Stomach smooth muscle (tissue), 2 donors: Measurements from ENCODE around the gene PIGU.
A peak's percentile ranks its signal among the peaks of the same experiment; 100 is the strongest.

Experiments used
- H3K27ac ChIP-seq: one replicate; pipeline ENCODE4 v1.7.0; 2013; ENCODE audit warnings: mild to moderate bottlenecking, low read length, inconsistent platforms
- H3K27me3 ChIP-seq, 2 donors: one replicate each; pipeline ENCODE4 v1.7.0; 2013; ENCODE audit warnings: low read length in 2 of 2; ENCODE audit not compliant: insufficient read depth in 2 of 2, control insufficient read depth in 1 of 2
- H3K36me3 ChIP-seq, 2 donors: one replicate each; pipeline ENCODE4 v1.7.0; 2013; ENCODE audit warnings: low read length in 2 of 2; ENCODE audit not compliant: control insufficient read depth in 2 of 2, insufficient read depth in 2 of 2
- H3K4me1 ChIP-seq: one replicate; pipeline ENCODE4 v1.7.0; 2013; ENCODE audit warnings: low read length; ENCODE audit not compliant: control insufficient read depth, insufficient read depth
- H3K4me3 ChIP-seq, 2 donors: one replicate each; pipeline ENCODE4 v1.7.0; 2013; ENCODE audit warnings: low read length in 2 of 2
- H3K9ac ChIP-seq, 2 donors: one replicate each; pipeline ENCODE4 v1.7.0; 2013; ENCODE audit warnings: low read length in 2 of 2, mild to moderate bottlenecking in 1 of 2
- H3K9me3 ChIP-seq, 2 donors: one replicate each; pipeline ENCODE4 v1.7.0; 2013; ENCODE audit warnings: low read length in 2 of 2; ENCODE audit not compliant: control insufficient read depth in 2 of 2
- donor health status: healthy.
- donor health status: Pancreatic carcinoma.

PIGU gene

GRCh38 chr20:34632870-34633452 lies 43.9 kb downstream of the PIGU start:
- H3K27me3 ChIP-seq: no peaks in the 10 kb centered on the region
- H3K9me3 ChIP-seq: no peaks in the 10 kb centered on the region
- no peak overlapping the region for H3K9ac ChIP-seq
- H3K36me3 ChIP-seq: peaks cover 4 to 9% of the 10 kb centered on the region in 2 donors
- no peak overlapping the region for H3K27ac ChIP-seq
- no peak overlapping the region for H3K4me3 ChIP-seq
- peaks cover 1% of the 10 kb centered on the region for H3K4me1 ChIP-seq

GRCh38 chr20:34629904-34630303 lies 47.0 kb downstream of the PIGU start:
- no peak overlapping the region for H3K9ac ChIP-seq
- H3K4me1 ChIP-seq: no peaks in the 10 kb centered on the region
- no peak overlapping the region for H3K27ac ChIP-seq
- no peak overlapping the region for H3K4me3 ChIP-seq
- no peaks in the 10 kb centered on the region for H3K27me3 ChIP-seq
- H3K36me3 ChIP-seq: peaks cover 0 to 4% of the 10 kb centered on the region in 2 donors
- H3K9me3 ChIP-seq: no peaks in the 10 kb centered on the region

GRCh38 chr20:34629342-34629741 lies 47.5 kb downstream of the PIGU start:
- Histone ChIP-seq H3K9me3 (no peaks in the 10 kb centered on the region), H3K4me1 (no peaks in the 10 kb centered on the region), H3K9ac (no peak overlapping the region), H3K27ac (no peak overlapping the region), H3K27me3 (no peaks in the 10 kb centered on the region), H3K4me3 (no peak overlapping the region), H3K36me3 (peaks cover 0 to 4% of the 10 kb centered on the region in 2 donors)

GRCh38 chr20:34628026-34628425 lies 48.9 kb downstream of the PIGU start:
- Histone ChIP-seq H3K36me3 (peaks cover 0 to 4% of the 10 kb centered on the region in 2 donors), H3K9ac (no peak overlapping the region), H3K27me3 (no peaks in the 10 kb centered on the region), H3K4me3 (peak overlapping the region in 1 of 2 donors; percentile 10), H3K27ac (no peak overlapping the region), H3K4me1 (no peaks in the 10 kb centered on the region), H3K9me3 (no peaks in the 10 kb centered on the region)

GRCh38 chr20:34627458-34627857 lies 49.4 kb downstream of the PIGU start:
- no peaks in the 10 kb centered on the region for H3K4me1 ChIP-seq
- H3K27ac ChIP-seq: no peak overlapping the region
- H3K9ac ChIP-seq: no peak overlapping the region
- no peaks in the 10 kb centered on the region for H3K9me3 ChIP-seq
- peak overlapping the region in 1 of 2 donors; percentile 10 for H3K4me3 ChIP-seq
- peaks cover 3 to 4% of the 10 kb centered on the region in 2 donors for H3K36me3 ChIP-seq
- no peaks in the 10 kb centered on the region for H3K27me3 ChIP-seq

- Histone ChIP-seq H3K27ac (no peak overlapping the region), H3K36me3 (peaks cover 4% of the 10 kb centered on the region in 2 donors), H3K4me1 (no peaks in the 10 kb centered on the region), H3K9me3 (no peaks in the 10 kb centered on the region), H3K9ac (no peak overlapping the region), H3K27me3 (no peaks in the 10 kb centered on the region), H3K4me3 (no peak overlapping the region)
These were observed 49.9 kb downstream of the PIGU start for GRCh38 chr20:34626992-34627391.

GRCh38 chr20:34624629-34625028 lies 52.3 kb downstream of the PIGU start:
- Histone ChIP-seq H3K4me3 (no peak overlapping the region), H3K9ac (no peak overlapping the region), H3K27ac (no peak overlapping the region), H3K4me1 (no peaks in the 10 kb centered on the region), H3K9me3 (no peaks in the 10 kb centered on the region), H3K27me3 (no peaks in the 10 kb centered on the region), H3K36me3 (peaks cover 4 to 8% of the 10 kb centered on the region in 2 donors)

- Histone ChIP-seq H3K27ac (no peak overlapping the region), H3K4me3 (no peak overlapping the region), H3K27me3 (no peaks in the 10 kb centered on the region), H3K9ac (no peak overlapping the region), H3K36me3 (peaks cover 4 to 8% of the 10 kb centered on the region in 2 donors), H3K4me1 (no peaks in the 10 kb centered on the region), H3K9me3 (no peaks in the 10 kb centered on the region)
These were observed 54.0 kb downstream of the PIGU start for GRCh38 chr20:34622821-34623451.

GRCh38 chr20:34621383-34622367 lies 55.2 kb downstream of the PIGU start:
- Histone ChIP-seq H3K4me3 (no peak overlapping the region), H3K4me1 (no peaks in the 10 kb centered on the region), H3K9me3 (no peaks in the 10 kb centered on the region), H3K27me3 (no peaks in the 10 kb centered on the region), H3K9ac (no peak overlapping the region), H3K27ac (no peak overlapping the region), H3K36me3 (peaks cover 4 to 8% of the 10 kb centered on the region in 2 donors)

GRCh38 chr20:34621036-34621343 lies 55.9 kb downstream of the PIGU start:
- H3K27me3 ChIP-seq: no peaks in the 10 kb centered on the region
- H3K36me3 ChIP-seq: peaks cover 4 to 8% of the 10 kb centered on the region in 2 donors
- no peak overlapping the region for H3K9ac ChIP-seq

More at GRCh38 chr20:34621036-34621343, 55.9 kb downstream of the PIGU start:
- H3K9me3 ChIP-seq: no peaks in the 10 kb centered on the region
- H3K4me1 ChIP-seq: no peaks in the 10 kb centered on the region
- H3K27ac ChIP-seq: no peak overlapping the region
- H3K4me3 ChIP-seq: no peak overlapping the region
